Measurements from ENCODE around the gene HAUS3. TPM values are rescaled to one million over a fixed set of nuclear protein-coding genes. Genes with fewer than 3 reads are reported as not detected.

The HAUS3 gene
- total and polyA plus RNA-seq, 10 of the 15 experiments (the other 5 are each of a cell fraction or from before 2014, with no cell fraction given), result 4.2 to 23.9 (median 12.3) TPM

- H4K20me1 ChIP-seq (ENCODE audit: control insufficient read depth, insufficient read depth), result no peaks in the 10 kb centered on the region
- no peaks in the 10 kb centered on the region for H3K9me3 ChIP-seq (replicated peaks; ENCODE audit: control insufficient read depth, insufficient read depth, low read length)
- in situ Hi-C loops (cut with MboI) (no loop called here), intact Hi-C loops (cut with micrococcal nuclease; ENCODE audit: unreplicated experiment) (loop anchor here (5.0 to 10.0 kb wide), 3 partner anchors 181 to 439 kb away; partner anchors contain the start of gene NELFA)
- TF ChIP-seq SMC3 (IDR thresholded peaks at IDR 0.05; ENCODE audit: borderline replicate concordance, low read length), result peak; percentile 35; the same call in 1 of the 2 replicates
- peak; percentile 42 to 55 (median 47) for TF ChIP-seq CTCF (IDR thresholded peaks at IDR 0.05 in 2 of 3, conservative IDR thresholded peaks at IDR 0.05 in 1 of 3; ENCODE audit: control insufficient read depth in 2 of 3, extremely low read depth in 1 of 3, insufficient read depth in 1 of 3, low read depth in 3 of 3, low read length in 3 of 3)
- TF ChIP-seq HSF1 (IDR thresholded peaks at IDR 0.05; ENCODE audit: low read depth, low read length), result no peak
- no peak for TF ChIP-seq BCLAF1 (IDR thresholded peaks at IDR 0.05)
- no peak for TF ChIP-seq PKNOX1 (IDR thresholded peaks at IDR 0.05)
- TF ChIP-seq RAD21 (IDR thresholded peaks at IDR 0.05; ENCODE audit: insufficient read depth, low read depth, low read length), result peak; percentile 76
- no peak for TF ChIP-seq NRF1 (conservative IDR thresholded peaks at IDR 0.05; ENCODE audit: low read depth, low read length)
- ChIA-PET POLR2A (no interaction called here), SMC1A (ENCODE audit: uncharacterized antibody, unreplicated experiment) (interaction anchor here (0.9 kb wide), 1 partner anchor 992 kb away, joined by 3 read pairs; no protein-coding TSS in a partner anchor), CTCF (interaction anchor here (0.9 kb wide), 1 partner anchor 171 kb away, joined by 3 read pairs; no protein-coding TSS in a partner anchor), RAD21 (ENCODE audit: unreplicated experiment) (no interaction called here)
- no peak overlapping the region for H3K4me2 ChIP-seq (ENCODE audit: control insufficient read depth, insufficient read depth)
- FAIRE-seq (peak; percentile 41), ATAC-seq (peak; percentile 74), DNase-seq (ENCODE audit: low read depth, low spot score) (no peak)
- H3K36me3 ChIP-seq (ENCODE audit: control insufficient read depth in 2 of 2, insufficient read depth in 2 of 2, low read length in 1 of 2), result no peaks in the 10 kb centered on the region
- H3K9ac ChIP-seq (ENCODE audit: control insufficient read depth, insufficient read depth, low read length), result no peak overlapping the region
- WGBS (ENCODE audit: insufficient coverage, insufficient replicate concordance, low lambda C conversion rate, missing lambda C conversion rate), result 31% methylated on average over 9 of the region's 9 CpGs
- H2AFZ ChIP-seq (ENCODE audit: control insufficient read depth, low read depth, low read length), result no peak overlapping the region
- H3K4me1 ChIP-seq (ENCODE audit: control insufficient read depth, insufficient read depth, low read length), result no peaks in the 10 kb centered on the region
- H3K79me2 ChIP-seq (ENCODE audit: control insufficient read depth, insufficient read depth, low read length), result no peaks in the 10 kb centered on the region
- H3K4me3 ChIP-seq, result no peak overlapping the region
- H3K27me3 ChIP-seq (replicated peaks in 1 of 2; ENCODE audit: control insufficient read depth in 2 of 2, insufficient read depth in 2 of 2, low read length in 1 of 2), result no peaks in the 10 kb centered on the region
- no TSS peak for BruUV-seq (replicated peaks)
- H3K27ac ChIP-seq (ENCODE audit: control insufficient read depth, insufficient read depth), result no peak overlapping the region
These were observed 55.6 kb downstream of the HAUS3 start for GRCh38 chr4:2186133-2186864.

Measured in GM12878 (cell line).